ENCODE data around the gene KIF26B.

GRCh38 chr1:245615001-245615400 lies 460.2 kb downstream of the KIF26B start:
- TF ChIP-seq, protein P1, sequence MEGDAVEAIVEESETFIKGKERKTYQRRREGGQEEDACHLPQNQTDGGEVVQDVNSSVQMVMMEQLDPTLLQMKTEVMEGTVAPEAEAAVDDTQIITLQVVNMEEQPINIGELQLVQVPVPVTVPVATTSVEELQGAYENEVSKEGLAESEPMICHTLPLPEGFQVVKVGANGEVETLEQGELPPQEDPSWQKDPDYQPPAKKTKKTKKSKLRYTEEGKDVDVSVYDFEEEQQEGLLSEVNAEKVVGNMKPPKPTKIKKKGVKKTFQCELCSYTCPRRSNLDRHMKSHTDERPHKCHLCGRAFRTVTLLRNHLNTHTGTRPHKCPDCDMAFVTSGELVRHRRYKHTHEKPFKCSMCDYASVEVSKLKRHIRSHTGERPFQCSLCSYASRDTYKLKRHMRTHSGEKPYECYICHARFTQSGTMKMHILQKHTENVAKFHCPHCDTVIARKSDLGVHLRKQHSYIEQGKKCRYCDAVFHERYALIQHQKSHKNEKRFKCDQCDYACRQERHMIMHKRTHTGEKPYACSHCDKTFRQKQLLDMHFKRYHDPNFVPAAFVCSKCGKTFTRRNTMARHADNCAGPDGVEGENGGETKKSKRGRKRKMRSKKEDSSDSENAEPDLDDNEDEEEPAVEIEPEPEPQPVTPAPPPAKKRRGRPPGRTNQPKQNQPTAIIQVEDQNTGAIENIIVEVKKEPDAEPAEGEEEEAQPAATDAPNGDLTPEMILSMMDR (IDR thresholded peaks at IDR 0.05; ENCODE audit: poor library complexity, severe bottlenecking) = no peak
- TF ChIP-seq, protein P2, sequence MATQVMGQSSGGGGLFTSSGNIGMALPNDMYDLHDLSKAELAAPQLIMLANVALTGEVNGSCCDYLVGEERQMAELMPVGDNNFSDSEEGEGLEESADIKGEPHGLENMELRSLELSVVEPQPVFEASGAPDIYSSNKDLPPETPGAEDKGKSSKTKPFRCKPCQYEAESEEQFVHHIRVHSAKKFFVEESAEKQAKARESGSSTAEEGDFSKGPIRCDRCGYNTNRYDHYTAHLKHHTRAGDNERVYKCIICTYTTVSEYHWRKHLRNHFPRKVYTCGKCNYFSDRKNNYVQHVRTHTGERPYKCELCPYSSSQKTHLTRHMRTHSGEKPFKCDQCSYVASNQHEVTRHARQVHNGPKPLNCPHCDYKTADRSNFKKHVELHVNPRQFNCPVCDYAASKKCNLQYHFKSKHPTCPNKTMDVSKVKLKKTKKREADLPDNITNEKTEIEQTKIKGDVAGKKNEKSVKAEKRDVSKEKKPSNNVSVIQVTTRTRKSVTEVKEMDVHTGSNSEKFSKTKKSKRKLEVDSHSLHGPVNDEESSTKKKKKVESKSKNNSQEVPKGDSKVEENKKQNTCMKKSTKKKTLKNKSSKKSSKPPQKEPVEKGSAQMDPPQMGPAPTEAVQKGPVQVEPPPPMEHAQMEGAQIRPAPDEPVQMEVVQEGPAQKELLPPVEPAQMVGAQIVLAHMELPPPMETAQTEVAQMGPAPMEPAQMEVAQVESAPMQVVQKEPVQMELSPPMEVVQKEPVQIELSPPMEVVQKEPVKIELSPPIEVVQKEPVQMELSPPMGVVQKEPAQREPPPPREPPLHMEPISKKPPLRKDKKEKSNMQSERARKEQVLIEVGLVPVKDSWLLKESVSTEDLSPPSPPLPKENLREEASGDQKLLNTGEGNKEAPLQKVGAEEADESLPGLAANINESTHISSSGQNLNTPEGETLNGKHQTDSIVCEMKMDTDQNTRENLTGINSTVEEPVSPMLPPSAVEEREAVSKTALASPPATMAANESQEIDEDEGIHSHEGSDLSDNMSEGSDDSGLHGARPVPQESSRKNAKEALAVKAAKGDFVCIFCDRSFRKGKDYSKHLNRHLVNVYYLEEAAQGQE (IDR thresholded peaks at IDR 0.05; ENCODE audit: borderline replicate concordance) = no peak
- TF ChIP-seq POLR2AphosphoS5 (IDR thresholded peaks at IDR 0.05) (no peak), MXI1 (conservative IDR thresholded peaks at IDR 0.05; ENCODE audit: poor library complexity, severe bottlenecking) (no peak), EP300 (conservative IDR thresholded peaks at IDR 0.05; ENCODE audit: poor library complexity, severe bottlenecking) (no peak), SMC3 (conservative IDR thresholded peaks at IDR 0.05; ENCODE audit: poor library complexity) (no peak), TAF1 (IDR thresholded peaks at IDR 0.05; ENCODE audit: low read depth) (no peak), RAD21 (conservative IDR thresholded peaks at IDR 0.05) (no peak)

Data from neural cell (in vitro differentiated cells).